Measurements from ENCODE around the gene IER3. TPM values are rescaled to one million over a fixed set of nuclear protein-coding genes. Genes with fewer than 3 reads are reported as not detected.
A peak's percentile ranks its signal among the peaks of the same experiment; 100 is the strongest.

The IER3 gene
- polyA plus RNA-seq, 1 donor, result 15.2 TPM

DNA sequence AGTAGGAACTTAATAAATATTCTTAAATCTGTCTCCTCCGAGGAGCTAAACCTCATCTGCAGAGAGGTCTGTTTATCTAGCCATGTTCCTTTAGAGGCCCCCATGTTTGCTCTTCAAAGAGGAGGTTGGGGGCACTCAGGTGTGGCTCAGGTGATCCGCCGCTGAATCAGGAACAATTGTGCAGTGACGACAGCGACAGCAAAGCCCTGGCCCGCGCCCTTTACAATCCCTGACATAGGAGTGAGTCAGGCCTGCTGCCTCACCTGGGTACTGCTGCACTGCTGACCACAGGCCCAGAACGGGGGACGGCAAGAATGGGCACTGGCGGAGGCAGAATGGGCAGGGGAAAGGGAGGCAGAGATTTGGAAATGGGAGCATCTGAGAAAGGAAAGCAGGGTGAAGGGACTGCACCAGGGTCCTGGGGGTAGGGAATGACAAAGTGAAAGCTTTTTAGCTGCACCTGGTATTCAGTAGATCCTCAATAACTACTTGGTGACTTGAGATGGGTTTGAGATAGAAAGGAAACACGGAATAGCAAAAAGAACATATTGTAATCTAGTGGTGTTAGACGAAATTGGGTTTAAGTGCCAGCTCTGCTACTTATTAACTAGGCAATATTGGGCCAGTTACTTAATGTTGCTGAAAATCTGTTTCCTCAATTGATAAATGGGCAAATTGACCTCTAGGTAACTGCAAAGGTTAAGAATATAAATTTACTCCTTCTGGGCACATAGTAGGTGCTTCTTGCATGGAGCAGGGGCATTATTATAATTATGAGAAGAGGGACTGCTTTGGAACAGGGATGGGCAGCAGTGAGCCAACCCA lies 5.4 kb upstream of the IER3 start:
- DNase-seq, result no peak

DNA sequence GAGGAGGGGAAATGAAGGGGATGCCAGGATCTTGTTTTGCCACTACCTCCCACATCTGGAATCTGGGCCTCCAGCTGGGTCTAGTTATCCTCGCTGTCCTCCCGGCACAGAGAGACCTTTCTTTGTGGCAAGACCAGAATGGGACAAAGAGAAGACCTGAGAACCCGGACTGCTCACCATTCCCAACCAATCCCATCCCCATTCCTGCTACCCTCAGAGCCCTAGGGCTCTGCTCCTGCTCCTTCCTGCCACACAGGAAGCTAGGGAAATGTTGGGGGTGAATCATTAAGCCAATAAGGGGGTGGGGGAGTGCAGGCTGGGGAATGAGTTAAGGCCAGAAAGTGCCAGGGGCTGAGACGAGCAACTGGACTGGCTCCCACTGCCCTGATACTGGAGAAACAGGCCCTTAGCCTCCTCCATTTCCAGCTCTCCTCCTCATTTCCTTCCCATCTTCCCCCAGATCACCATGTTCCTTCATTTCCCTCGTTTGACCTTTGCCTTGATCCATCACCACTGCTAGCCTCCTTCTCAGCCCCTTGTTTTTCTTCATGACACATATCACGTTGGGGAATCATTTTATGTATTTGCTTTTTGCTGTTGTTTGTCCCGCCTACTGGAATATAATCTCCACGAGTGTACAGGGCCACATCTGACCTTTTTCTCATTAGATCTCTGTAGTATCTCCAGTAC lies 4.6 kb upstream of the IER3 start:
- no peak for DNase-seq

DNA sequence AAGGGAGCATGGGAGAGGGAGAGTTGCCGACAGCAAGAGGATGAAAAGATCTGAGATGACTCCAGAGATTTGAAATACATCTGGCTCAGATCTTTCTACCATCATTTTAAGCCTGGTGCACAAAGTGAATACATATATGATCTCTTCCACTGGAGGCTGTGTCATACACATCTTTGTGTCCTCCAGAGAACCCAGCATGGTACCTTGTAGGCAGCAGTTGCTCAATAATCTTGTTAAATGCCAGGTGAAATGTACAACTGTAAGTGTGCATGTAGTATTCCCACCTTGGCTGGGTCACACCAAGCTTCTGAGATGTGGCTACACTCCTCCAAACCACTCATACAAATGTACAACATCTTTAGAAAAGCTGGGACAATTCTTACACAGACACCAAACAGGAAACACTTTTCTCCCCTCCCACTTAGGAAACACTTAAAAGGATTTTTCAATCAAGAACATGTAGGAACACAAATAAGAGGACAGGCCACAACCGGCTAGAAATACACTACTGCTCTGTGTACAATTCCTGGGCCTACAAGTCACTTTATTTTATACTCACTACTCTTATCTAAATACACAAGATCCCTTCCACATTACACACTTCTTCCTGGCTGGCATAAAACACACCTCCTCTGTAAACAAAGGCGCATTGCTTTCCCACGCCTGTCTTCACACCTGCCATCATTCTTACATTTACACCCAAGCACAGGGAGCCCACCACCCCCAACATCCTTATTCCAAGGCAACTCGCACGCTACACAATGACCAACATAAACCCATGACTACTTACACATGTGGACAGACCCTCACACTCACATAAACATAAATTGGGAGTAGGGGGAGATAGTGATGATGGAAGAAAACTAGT lies 3.8 kb upstream of the IER3 start:
- no peak for DNase-seq

GRCh38 chr6:30747300-30747687 lies 2.9 kb upstream of the IER3 start:
- no peak for DNase-seq

- DNase-seq, result peak; percentile 50
These were observed 971 bp downstream of the IER3 start for GRCh38 chr6:30743099-30744053.

GRCh38 chr6:30742316-30743098 lies 1.8 kb downstream of the IER3 start, which contains the start of gene FLOT1:
FLOT1 (minus strand) TSS chr6:30742687; CDS start chr6:30742189, 498 bp downstream.
- DNase-seq, result peak; percentile 87

GRCh38 chr6:30741789-30742315 lies 2.5 kb downstream of the IER3 start:
- no peak for DNase-seq

DNA sequence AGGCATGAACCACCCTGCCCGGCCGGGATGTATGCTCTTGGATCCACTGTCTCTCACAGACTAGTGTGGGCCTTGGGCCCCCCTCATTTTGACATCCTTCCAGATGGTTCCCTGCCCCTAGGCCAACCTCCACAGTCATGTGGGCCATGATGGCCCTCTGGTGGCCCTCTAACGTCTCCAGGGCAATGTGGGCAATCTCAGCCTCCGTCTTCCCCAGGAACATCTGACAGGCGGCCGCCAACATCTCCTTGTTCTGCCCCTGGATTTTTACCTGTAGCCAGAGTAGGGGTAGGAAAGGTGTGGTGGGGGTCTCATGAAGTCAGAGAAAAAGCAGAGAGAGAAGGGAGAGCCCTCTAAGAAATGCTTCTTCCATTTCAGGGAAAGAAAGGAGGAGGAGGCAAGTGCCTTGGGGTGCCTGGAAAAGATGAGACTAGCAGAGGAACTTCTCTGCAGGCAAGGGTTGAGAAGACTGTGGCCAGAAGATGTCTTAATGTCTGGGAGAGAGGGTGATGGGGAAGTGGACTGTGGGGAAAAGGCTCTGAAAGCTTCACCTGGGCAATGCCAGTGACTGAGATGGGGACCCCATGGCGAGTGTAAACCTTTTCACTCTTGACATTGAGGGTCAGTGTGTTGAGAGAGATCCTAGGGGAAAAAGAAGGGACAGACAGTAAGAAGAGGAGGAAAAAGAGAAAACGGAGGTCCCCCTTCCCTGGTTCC lies 3.1 kb downstream of the IER3 start:
- DNase-seq, result no peak

- no peak for DNase-seq
These were observed 3.8 kb downstream of the IER3 start for GRCh38 chr6:30740540-30740870.

DNA sequence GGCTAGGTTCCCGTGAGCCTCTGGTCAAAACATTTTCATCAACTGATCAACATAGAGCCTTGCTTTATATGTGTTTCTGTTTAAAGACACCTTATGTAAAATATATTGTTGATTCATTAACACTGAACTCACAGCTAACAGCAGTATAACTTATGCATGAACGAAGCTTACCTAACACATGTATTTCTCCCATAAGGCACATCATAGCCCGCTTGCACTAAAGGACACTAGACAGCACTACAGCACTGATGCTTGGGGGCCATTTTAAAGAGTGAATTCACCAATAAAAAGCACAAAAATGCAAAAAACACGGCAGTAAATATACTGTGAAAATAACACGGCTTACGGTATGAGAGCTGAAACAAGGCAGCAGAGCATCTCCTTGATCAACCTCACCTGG lies 5.8 kb downstream of the IER3 start:
- no peak for DNase-seq

GRCh38 chr6:30735668-30736314 lies 8.6 kb downstream of the IER3 start:
- DNase-seq, result no peak

- DNase-seq, result no peak
These were observed 12.0 kb downstream of the IER3 start for GRCh38 chr6:30732237-30732943.

GRCh38 chr6:30730601-30731435 lies 13.5 kb downstream of the IER3 start:
- no peak for DNase-seq

- no peak for DNase-seq
These were observed 16.3 kb downstream of the IER3 start for GRCh38 chr6:30727920-30728553.

DNA sequence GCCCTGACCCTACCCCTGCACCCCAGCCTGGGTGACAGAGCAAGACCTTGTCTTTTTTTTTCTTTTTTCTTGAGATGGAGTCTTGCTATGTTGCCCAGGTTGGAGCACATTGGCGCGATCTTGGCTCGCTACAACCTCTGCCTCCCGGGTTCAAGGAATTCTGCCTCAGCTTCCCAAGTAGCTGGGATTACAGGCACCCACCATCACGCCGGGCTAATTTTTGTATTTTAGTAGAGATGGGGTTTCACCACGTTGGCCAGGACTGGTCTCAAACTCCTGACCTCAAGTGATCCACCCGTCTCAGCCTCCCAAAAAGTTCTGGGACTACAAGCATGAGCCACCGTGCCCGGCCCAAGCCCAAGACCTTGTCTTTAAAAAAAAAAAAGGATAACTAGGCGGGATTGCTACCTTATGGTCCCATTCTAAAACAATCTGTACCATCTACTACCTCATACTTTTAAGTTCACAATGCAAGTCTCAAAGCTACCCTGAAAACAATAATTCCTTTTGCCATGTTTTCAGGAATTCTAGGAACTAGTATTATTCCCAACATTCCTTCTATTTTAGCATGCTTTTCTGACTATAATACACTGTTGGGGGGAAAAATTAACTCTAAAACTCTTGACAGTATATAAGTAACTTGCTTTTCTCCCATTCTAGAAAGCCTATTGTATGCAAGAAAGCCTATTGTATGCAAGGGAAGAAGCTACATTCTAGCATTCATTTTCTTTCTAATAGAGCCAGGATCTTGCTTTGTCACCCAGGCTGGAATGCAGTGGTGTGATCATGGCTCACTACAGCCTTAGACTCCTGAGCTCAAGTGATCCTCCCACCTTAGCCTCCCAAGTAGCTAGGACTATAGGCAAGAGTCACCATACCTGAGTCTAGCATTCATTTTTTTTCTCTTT lies 17.6 kb downstream of the IER3 start:
- no peak for DNase-seq
